AG08396 (cell line): ENCODE results near the gene KRT2.
"Not testable (repeated sequence)": the region's sequence is repeated elsewhere in the genome, so short reads cannot be mapped to it uniquely, and the experiment has no call there.

ENCODE experiments used
- DNase-seq: peaks from one replicate; pipeline ENCODE4 v3.0.0; 2012; ENCODE audit warnings: low spot score, mixed read lengths

Gene KRT2

GRCh38 chr12:52684431-52684830 is 32.4 kb upstream of the KRT2 start:
- DNase-seq, result no peak

- DNase-seq, result no peak
Measured at GRCh38 chr12:52683575-52684300, 31.7 kb upstream of the KRT2 start.

GRCh38 chr12:52682938-52683574 is 31.0 kb upstream of the KRT2 start:
- DNase-seq, result no peak

- no peak for DNase-seq
Measured at GRCh38 chr12:52682381-52682660, 30.3 kb upstream of the KRT2 start.

GRCh38 chr12:52681526-52682380 is 29.7 kb upstream of the KRT2 start:
- no peak for DNase-seq

GRCh38 chr12:52680363-52680762 is 28.4 kb upstream of the KRT2 start, which contains the start of gene KRT1:
Gene KRT1 (minus strand): TSS chr12:52680407. CDS start chr12:52680348, 59 bp downstream.
- DNase-seq, result no peak

GRCh38 chr12:52679875-52680274 is 27.9 kb upstream of the KRT2 start:
- DNase-seq, result no peak

- no peak for DNase-seq
Measured at GRCh38 chr12:52677671-52678070, 25.7 kb upstream of the KRT2 start.

- DNase-seq, result no peak
Measured at GRCh38 chr12:52677126-52677525, 25.1 kb upstream of the KRT2 start.

- DNase-seq, result no peak
Measured at GRCh38 chr12:52676163-52676562, 24.2 kb upstream of the KRT2 start.

- no peak for DNase-seq
Measured at GRCh38 chr12:52675301-52675701, 23.3 kb upstream of the KRT2 start.

- DNase-seq, result no peak
Measured at GRCh38 chr12:52674433-52674775, 22.4 kb upstream of the KRT2 start.

GRCh38 chr12:52673713-52674432 is 21.9 kb upstream of the KRT2 start:
- no peak for DNase-seq

- DNase-seq, result no peak
Measured at GRCh38 chr12:52673217-52673616, 21.2 kb upstream of the KRT2 start.

GRCh38 chr12:52672321-52672933 is 20.4 kb upstream of the KRT2 start:
- no peak for DNase-seq

- no peak for DNase-seq
Measured at GRCh38 chr12:52670961-52671360, 18.9 kb upstream of the KRT2 start.

GRCh38 chr12:52670506-52670905 is 18.5 kb upstream of the KRT2 start:
- DNase-seq, result no peak

- not testable (repeated sequence) for DNase-seq
Measured at GRCh38 chr12:52669941-52670340, 17.9 kb upstream of the KRT2 start.

- no peak for DNase-seq
Measured at GRCh38 chr12:52669426-52669825, 17.4 kb upstream of the KRT2 start.

- no peak for DNase-seq
Measured at GRCh38 chr12:52667931-52668330, 15.9 kb upstream of the KRT2 start.

GRCh38 chr12:52667509-52667908 is 15.5 kb upstream of the KRT2 start:
- no peak for DNase-seq

GRCh38 chr12:52666471-52666870 is 14.5 kb upstream of the KRT2 start:
- DNase-seq, result no peak
